ENCODE data around the gene AQP12A. TPM values are rescaled to one million over a fixed set of nuclear protein-coding genes. Genes with fewer than 3 reads are reported as not detected.
"Not testable (repeated sequence)": the region's sequence is repeated elsewhere in the genome, so short reads cannot be mapped to it uniquely, and the experiment has no call there.

AQP12A gene
- total RNA-seq, 2 experiments from 2014 or later: not detected

DNA sequence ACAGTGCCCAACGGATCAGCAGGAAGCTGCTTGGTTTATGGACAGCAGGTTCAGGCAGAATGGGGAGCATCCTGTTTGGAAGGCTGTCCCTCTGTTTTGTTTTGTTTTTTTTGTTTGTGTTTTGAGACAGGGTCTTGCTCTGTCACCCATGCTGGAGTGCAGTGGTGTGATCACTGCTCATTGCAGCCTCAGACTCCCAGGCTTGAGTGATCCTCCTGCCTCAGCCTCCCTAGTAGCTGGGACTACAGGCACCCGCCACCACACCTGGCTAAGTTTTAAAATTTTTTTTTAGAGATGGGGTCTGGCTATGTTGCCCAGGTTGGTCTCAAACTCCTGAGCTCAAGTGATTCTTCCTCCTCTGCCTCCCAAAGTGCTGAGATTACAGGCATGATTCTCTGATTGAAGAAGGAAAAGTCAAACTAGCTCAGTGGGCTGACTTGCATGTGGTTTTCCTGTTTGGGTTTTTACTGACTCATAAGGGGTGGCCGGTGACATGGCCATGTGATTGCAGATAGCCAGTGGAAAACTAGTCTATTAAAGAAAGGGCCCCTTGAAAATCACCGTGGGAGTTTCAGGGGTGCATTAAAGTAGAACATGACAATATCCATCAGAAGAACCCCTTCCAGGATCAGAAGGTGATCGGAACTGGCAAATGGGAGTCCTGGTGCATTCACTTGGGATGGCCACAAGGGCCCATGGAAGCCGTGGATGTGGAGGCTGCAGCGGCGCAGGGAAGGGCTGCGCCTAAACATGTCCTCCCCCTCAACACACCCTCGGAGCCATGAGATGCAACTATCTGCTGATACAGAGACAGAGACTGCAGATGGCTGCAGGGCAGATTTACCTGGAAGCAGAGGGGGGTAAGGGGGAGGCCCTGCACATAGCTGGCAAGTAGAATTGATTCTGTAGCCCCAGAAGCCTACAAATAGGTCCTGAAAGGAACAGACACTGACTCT, 35.5 kb upstream of the AQP12A start:
- CTCF ChIA-PET: no interaction called here
- POLR2A ChIA-PET: no interaction called here

- POLR2A ChIA-PET: not testable (repeated sequence)
These were observed 31.8 kb upstream of the AQP12A start for GRCh38 chr2:240659883-240660282.

GRCh38 chr2:240662681-240663080, 29.0 kb upstream of the AQP12A start:
- CTCF ChIA-PET: no interaction called here
- POLR2A ChIA-PET: no interaction called here

More at GRCh38 chr2:240659883-240660282, 31.8 kb upstream of the AQP12A start:
- CTCF ChIA-PET: not testable (repeated sequence)

GRCh38 chr2:240663546-240664190, 28.0 kb upstream of the AQP12A start:
- CTCF ChIA-PET: no interaction called here
- POLR2A ChIA-PET: no interaction called here

- ChIA-PET CTCF (no interaction called here), POLR2A (no interaction called here)
These were observed 27.0 kb upstream of the AQP12A start for GRCh38 chr2:240664622-240665021.

DNA sequence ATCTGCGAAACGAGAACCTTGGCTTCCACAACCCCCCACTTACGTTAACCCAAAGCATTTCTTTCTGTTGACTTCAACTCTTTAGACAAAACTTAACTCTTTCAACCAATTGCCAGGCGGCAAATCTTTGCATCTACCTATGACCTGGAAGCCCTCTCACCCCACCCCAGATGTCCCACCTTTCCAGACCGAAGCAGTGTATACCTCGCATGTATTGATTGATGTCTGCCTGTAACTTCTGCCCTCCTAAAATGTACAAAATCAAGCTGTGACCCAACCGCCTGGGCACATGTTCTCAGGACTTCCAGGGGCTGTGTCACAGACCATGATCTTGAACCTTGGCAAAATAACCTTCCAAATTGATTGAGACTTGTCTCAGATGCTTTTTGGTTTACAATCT, 21.3 kb upstream of the AQP12A start:
- POLR2A ChIA-PET: no interaction called here
- CTCF ChIA-PET: no interaction called here

GRCh38 chr2:240670950-240671349, 20.7 kb upstream of the AQP12A start:
- POLR2A ChIA-PET: no interaction called here
- CTCF ChIA-PET: no interaction called here

DNA sequence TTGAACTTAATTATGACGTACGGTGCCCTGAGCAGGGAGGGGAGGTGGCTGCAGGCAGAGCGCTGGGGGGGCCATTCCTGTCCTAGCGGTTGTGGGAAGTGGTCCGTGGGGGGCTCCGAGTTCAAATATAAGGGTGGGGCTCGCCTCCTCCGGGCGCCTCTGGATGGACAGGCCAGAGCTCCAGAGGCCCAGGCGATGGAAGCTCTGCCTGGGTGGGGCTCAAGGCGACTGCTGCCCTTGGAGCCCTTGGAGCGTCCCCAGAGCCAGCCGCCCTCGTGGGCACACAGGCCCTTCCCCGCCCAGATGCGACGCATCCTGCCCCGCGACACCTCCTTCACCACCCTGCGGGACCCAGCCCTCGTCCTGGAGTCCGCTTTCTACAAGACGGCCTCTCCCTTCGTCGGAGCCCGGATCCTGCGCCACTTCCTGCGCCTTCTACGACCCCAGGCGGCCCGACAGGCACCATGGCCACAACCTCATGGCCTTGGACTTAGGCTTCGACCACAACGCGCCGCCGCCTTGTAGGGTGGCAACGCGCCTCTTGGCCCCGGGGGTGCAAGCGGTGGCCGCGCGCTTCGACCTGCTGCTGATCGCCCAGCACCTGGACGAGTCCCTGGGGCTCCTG, 19.5 kb upstream of the AQP12A start:
- POLR2A ChIA-PET: no interaction called here
- CTCF ChIA-PET: no interaction called here

- POLR2A ChIA-PET: no interaction called here
- CTCF ChIA-PET: no interaction called here
These were observed 18.9 kb upstream of the AQP12A start for GRCh38 chr2:240672701-240673190.

GRCh38 chr2:240674461-240675184, 17.0 kb upstream of the AQP12A start:
- POLR2A ChIA-PET, CTCF ChIA-PET: not testable (repeated sequence)

GRCh38 chr2:240675345-240675744, 16.3 kb upstream of the AQP12A start:
- CTCF ChIA-PET, POLR2A ChIA-PET: not testable (repeated sequence)

- CTCF ChIA-PET, POLR2A ChIA-PET: not testable (repeated sequence)
These were observed 13.6 kb upstream of the AQP12A start for GRCh38 chr2:240678043-240678442.

- CTCF ChIA-PET, POLR2A ChIA-PET: not testable (repeated sequence)
These were observed 12.8 kb upstream of the AQP12A start for GRCh38 chr2:240678909-240679308.

DNA sequence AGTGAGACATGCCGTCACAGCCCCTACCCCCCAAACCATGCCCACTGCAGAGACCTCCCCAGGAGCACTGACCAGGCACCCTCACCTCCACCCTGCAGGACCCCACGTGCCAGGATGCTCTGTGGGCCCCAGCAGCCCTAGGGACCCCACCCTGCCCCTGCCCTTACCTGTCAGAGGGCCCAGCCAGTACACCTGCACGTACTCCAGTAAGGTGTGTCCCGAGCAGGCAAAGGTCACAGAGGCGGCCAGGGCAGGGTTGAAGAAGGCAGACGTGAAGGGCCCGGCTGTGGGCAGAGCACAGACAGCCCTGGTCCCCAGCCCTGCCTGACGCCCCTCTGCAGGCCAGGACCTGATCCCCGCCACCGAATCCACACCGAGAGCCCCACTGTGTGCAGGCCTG, 11.5 kb upstream of the AQP12A start:
- CTCF ChIA-PET, POLR2A ChIA-PET: not testable (repeated sequence)

DNA sequence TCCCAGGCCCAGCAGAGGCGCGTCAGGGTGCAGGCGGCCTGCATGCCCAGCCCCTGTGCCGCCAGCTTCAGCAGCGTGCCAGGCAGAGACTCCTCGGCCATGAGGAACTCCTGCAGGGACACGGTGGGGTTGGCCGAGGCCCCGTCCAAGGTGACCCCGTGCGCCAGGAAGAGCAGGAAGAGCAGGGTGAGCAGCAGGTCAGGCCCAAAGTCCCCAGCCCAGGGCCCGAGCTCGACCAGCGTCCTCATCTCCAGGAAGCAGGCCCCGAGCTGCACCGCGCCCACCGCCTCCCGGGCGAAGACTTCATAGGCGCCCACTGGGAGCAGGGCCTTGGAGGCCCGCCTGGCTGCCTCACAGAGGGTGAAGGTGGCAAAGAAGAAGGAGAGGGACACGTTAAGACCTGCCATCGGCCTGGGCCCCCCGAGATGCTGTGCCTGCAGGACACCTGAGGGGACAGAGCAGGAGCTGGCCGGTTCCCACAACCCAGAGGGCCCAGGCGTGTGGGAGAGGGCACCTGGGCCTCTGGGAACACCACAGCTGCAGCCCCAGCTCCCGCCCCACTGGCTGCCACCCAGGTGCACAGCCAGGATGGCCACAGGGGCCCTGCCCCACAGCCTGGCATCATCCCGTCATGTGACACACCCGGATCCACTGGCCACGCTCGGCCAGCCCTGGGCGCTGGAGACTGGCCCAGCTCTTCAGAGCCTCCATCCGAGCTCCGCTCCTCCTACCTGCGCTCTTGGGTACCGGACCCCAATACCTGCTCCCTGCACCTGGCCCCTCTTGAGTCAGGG, 9.0 kb upstream of the AQP12A start, which contains the start of gene AQP12B:
AQP12B (minus strand) TSS at position 455 of the 794 bp plus-strand sequence; CDS start at position 407, 48 bp downstream.
- POLR2A ChIA-PET, CTCF ChIA-PET: not testable (repeated sequence)

- POLR2A ChIA-PET, CTCF ChIA-PET: not testable (repeated sequence)
These were observed 8.2 kb upstream of the AQP12A start for GRCh38 chr2:240683329-240683979.

DNA sequence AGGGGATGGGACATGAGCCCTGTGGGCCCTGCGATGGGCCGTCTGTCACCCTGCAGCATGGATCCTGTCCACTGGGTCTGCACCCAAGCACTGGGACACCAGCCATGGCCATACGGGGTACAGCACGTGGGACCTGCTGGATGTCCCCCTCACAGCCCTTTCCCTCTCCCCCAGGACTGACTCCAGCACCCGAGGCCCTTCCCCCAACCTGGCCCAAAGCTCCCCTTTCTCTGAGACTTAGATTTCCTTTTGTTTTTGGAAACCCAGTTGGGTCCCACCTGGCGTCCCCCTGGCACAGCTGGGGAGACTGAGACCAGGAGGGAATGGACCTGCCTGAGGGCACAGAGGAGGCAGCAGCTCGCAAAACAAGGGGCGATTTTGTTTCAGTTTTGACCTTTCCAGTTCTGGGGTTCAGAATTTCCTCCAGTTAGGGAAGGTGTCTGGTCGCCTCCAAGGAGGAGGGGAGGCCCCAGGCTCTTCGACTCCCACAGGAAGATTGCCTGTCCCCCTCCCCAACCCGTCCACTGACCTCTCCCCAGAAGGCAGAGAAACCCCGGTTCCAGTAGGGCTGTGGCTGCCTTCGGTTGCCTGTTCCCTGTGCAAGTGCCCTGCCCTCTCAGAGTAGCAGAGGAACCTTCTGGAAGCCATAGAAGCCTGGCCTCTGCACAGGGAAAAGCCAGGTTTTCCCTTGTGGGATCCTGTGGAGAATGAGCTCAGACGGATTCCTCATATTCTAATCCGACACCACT, 7.5 kb upstream of the AQP12A start:
- CTCF ChIA-PET, POLR2A ChIA-PET: not testable (repeated sequence)

DNA sequence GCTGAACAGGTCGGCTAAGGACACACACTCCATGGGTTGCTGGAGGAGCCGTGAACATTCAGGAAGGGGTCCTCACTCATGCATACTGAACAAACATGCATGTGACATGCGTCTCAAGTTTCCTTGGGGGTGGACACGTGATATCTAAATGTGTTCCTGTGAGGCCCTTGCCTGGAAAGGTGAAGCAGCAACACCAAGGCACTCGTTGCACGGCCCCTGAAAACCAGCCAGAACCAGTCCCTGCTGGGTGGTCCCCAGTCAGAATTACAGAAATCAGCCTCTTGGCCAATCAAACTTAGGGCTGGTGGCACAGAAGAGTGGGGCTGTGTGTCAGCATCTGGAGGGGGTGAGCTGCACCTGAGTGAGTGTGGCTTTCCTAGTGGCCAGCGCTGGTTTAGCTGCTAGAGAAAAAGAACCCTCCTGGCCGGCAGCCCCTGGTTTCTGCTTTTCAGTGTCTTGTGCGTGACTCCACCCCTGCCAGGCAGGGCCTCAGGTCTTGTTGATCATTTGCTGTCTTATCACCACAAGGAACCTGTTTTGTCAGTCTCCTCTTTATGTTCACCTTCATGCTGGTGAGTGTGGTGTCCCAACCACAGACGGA, 5.8 kb upstream of the AQP12A start:
- ChIA-PET CTCF (no interaction called here), POLR2A (no interaction called here)

All from activated CD8-positive, alpha-beta memory T cell treated with anti-CD3 and anti-CD28 coated beads for 36 hours (primary cell).